ENCODE results near the gene CCSER1.

GRCh38 chr4:90660672-90661071, 533.5 kb downstream of the CCSER1 start:
- TF ChIP-seq, protein P1, sequence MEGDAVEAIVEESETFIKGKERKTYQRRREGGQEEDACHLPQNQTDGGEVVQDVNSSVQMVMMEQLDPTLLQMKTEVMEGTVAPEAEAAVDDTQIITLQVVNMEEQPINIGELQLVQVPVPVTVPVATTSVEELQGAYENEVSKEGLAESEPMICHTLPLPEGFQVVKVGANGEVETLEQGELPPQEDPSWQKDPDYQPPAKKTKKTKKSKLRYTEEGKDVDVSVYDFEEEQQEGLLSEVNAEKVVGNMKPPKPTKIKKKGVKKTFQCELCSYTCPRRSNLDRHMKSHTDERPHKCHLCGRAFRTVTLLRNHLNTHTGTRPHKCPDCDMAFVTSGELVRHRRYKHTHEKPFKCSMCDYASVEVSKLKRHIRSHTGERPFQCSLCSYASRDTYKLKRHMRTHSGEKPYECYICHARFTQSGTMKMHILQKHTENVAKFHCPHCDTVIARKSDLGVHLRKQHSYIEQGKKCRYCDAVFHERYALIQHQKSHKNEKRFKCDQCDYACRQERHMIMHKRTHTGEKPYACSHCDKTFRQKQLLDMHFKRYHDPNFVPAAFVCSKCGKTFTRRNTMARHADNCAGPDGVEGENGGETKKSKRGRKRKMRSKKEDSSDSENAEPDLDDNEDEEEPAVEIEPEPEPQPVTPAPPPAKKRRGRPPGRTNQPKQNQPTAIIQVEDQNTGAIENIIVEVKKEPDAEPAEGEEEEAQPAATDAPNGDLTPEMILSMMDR (IDR thresholded peaks at IDR 0.05), result no peak
- TF ChIP-seq EP300 (IDR thresholded peaks at IDR 0.05), result no peak
- TF ChIP-seq POLR2A (IDR thresholded peaks at IDR 0.05), result no peak
